ENCODE data around the gene RUVBL1. TPM values are rescaled to one million over a fixed set of nuclear protein-coding genes. Genes with fewer than 3 reads are reported as not detected.
A peak's percentile ranks its signal among the peaks of the same experiment; 100 is the strongest.

RUVBL1 gene
- total RNA-seq, 1 experiment from 2014 or later, result 115 TPM

- Histone ChIP-seq H3K4me1 (replicated peaks; ENCODE audit: insufficient read depth) (peaks cover 21% of the 10 kb centered on the region), H2AFZ (no peak overlapping the region), H3K27ac (no peak overlapping the region), H3K27me3 (ENCODE audit: insufficient read depth, low read depth) (no peaks in the 10 kb centered on the region), H3F3A (ENCODE audit: insufficient read depth, low read depth) (peaks cover 15% of the 10 kb centered on the region; the same call in 1 of the 2 replicates), H3K9me2 (ENCODE audit: insufficient read depth) (no peaks in the 10 kb centered on the region), H3K4me2 (no peak overlapping the region), H3K9me3 (ENCODE audit: insufficient read depth, low read depth) (no peaks in the 10 kb centered on the region), H3K4me3 (no peak overlapping the region), H3K36me3 (ENCODE audit: low read depth) (no peaks in the 10 kb centered on the region), H3K79me2 (ENCODE audit: low read depth) (peaks cover 25% of the 10 kb centered on the region; the same call in 1 of the 2 replicates), H4K20me1 (ENCODE audit: insufficient read depth) (peaks cover 8% of the 10 kb centered on the region; the same call in 1 of the 2 replicates)
- no TSS peak for BruUV-seq (replicated peaks)
- intact Hi-C loops (cut with micrococcal nuclease; ENCODE audit: unreplicated experiment), result loop anchor here (1.0 to 5.0 kb wide), 6 partner anchors 151 to 438 kb away; no protein-coding TSS in a partner anchor
- peak; percentile 78 for TF ChIP-seq CTCF (conservative IDR thresholded peaks at IDR 0.05)
- TF ChIP-seq EZH2 (IDR thresholded peaks at IDR 0.05; ENCODE audit: low read depth), result no peak
- ChIA-PET POLR2A (ENCODE audit: unreplicated experiment) (no interaction called here), CTCF (interaction anchor here (0.7 to 1.1 kb wide), 2 partner anchors 127 to 261 kb away, joined by 3 to 5 read pairs; no protein-coding TSS in a partner anchor)
- DNase-seq, result peak; percentile 69 to 71
Observed at GRCh38 chr3:128170866-128171516, 47.4 kb upstream of the RUVBL1 start.

DNA sequence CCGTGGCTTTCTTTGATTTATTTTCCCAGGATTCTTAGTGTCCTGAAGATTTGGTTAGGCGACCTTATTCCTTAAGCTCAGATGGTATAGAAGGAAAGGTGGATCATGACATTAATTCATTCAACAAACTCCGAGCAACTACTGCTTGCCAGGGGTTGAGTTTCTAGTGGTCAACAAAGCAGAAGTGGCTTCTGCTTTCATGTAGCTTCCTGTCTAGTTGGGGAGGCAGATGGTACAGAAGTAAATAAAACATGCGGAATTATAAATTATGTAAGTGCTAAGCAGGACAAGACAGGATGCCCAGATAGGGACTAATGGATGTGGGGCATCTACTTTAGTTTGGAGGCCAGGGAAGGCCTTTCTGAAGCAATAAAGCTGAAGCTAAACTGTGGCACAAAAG lies 45.2 kb upstream of the RUVBL1 start:
- no peak for TF ChIP-seq CTCF (conservative IDR thresholded peaks at IDR 0.05)
- TF ChIP-seq EZH2 (IDR thresholded peaks at IDR 0.05; ENCODE audit: low read depth), result no peak
- H3K9me3 ChIP-seq (ENCODE audit: insufficient read depth, low read depth), result no peaks in the 10 kb centered on the region
- no peak overlapping the region for H3K4me2 ChIP-seq
- intact Hi-C loops (cut with micrococcal nuclease; ENCODE audit: unreplicated experiment), result no loop called here
- no peaks in the 10 kb centered on the region for H3K36me3 ChIP-seq (ENCODE audit: low read depth)
- no TSS peak for BruUV-seq (replicated peaks)
- no peaks in the 10 kb centered on the region for H3K27me3 ChIP-seq (ENCODE audit: insufficient read depth, low read depth)
- peaks cover 6% of the 10 kb centered on the region; the same call in 1 of the 2 replicates for H3F3A ChIP-seq (ENCODE audit: insufficient read depth, low read depth)
- H3K79me2 ChIP-seq (ENCODE audit: low read depth), result peaks cover 20% of the 10 kb centered on the region; the same call in 1 of the 2 replicates
- POLR2A ChIA-PET (ENCODE audit: unreplicated experiment), result no interaction called here
- peaks cover 5% of the 10 kb centered on the region; the same call in 1 of the 2 replicates for H4K20me1 ChIP-seq (ENCODE audit: insufficient read depth)
- no peak overlapping the region for H3K27ac ChIP-seq
- CTCF ChIA-PET, result no interaction called here
- H2AFZ ChIP-seq, result no peak overlapping the region
- no peak for DNase-seq
- no peak overlapping the region for H3K4me3 ChIP-seq
- H3K4me1 ChIP-seq (replicated peaks; ENCODE audit: insufficient read depth), result peaks cover 5% of the 10 kb centered on the region; the same call in 1 of the 2 replicates
- no peaks in the 10 kb centered on the region for H3K9me2 ChIP-seq (ENCODE audit: insufficient read depth)

DNA sequence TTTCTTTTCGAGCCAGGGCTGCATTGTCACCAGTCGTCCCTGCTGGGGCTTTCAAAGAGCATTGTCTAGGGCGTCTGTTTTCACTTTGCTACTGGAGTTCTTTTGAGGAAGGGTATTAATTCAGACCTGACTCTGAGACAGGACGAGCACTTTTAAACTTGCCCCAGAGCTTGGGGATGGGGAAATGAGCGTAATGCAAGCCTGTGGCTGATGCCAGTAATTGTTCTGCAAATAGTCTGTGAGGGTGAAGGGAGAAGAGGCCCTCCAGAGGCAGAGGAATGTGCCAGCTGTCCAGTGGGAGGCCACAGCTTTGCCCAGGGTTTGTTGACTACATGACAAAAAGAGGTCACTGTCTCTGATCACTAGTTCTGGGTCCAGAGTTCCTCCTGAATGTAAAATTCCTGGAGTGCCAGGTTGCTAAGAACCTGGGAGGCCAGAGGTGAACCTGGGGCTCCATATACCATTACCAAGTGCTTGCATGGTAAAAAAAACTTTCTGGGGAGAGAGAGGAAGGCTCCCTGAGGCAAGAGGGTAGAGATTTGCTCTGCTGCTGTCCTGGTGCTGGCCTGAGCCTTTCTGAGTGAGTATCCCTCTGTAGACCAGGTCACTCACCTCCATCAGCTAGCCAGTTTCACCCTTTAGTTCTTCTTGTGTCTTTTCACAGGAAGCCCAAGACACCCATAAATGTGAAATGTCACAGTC lies 44.5 kb upstream of the RUVBL1 start:
- Histone ChIP-seq H3K4me1 (replicated peaks; ENCODE audit: insufficient read depth) (peaks cover 5% of the 10 kb centered on the region; the same call in 1 of the 2 replicates), H3K27me3 (ENCODE audit: insufficient read depth, low read depth) (no peaks in the 10 kb centered on the region), H2AFZ (no peak overlapping the region), H3K9me3 (ENCODE audit: insufficient read depth, low read depth) (no peaks in the 10 kb centered on the region), H3K9me2 (ENCODE audit: insufficient read depth) (no peaks in the 10 kb centered on the region), H4K20me1 (ENCODE audit: insufficient read depth) (peaks cover 5% of the 10 kb centered on the region; the same call in 1 of the 2 replicates), H3K79me2 (ENCODE audit: low read depth) (peaks cover 22% of the 10 kb centered on the region), H3K4me2 (no peak overlapping the region), H3F3A (ENCODE audit: insufficient read depth, low read depth) (peaks cover 6% of the 10 kb centered on the region; the same call in 1 of the 2 replicates), H3K4me3 (no peak overlapping the region), H3K27ac (no peak overlapping the region), H3K36me3 (ENCODE audit: low read depth) (no peaks in the 10 kb centered on the region)
- CTCF ChIA-PET, result no interaction called here
- BruUV-seq (replicated peaks), result no TSS peak
- POLR2A ChIA-PET (ENCODE audit: unreplicated experiment), result interaction anchor here (0.6 kb wide), 1 partner anchor 34 kb away, joined by 3 read pairs; no protein-coding TSS in a partner anchor
- intact Hi-C loops (cut with micrococcal nuclease; ENCODE audit: unreplicated experiment), result no loop called here
- no peak for DNase-seq
- no peak for TF ChIP-seq CTCF (conservative IDR thresholded peaks at IDR 0.05)
- no peak for TF ChIP-seq EZH2 (IDR thresholded peaks at IDR 0.05; ENCODE audit: low read depth)
